Muscle layer of colon (tissue), 2 donors: ENCODE data around the gene B4GALT5.
A peak's percentile ranks its signal among the peaks of the same experiment; 100 is the strongest.

Experiments used
- H3K27ac ChIP-seq: one replicate; pipeline ENCODE4 v1.7.0; 2013; ENCODE audit warnings: low read depth, mild to moderate bottlenecking, low read length, moderate library complexity
- H3K27me3 ChIP-seq, 2 donors: one replicate each; pipeline ENCODE4 v1.7.0; 2013; ENCODE audit warnings: low read length in 2 of 2, mild to moderate bottlenecking in 2 of 2; ENCODE audit not compliant: insufficient read depth in 2 of 2, control insufficient read depth in 1 of 2
- H3K36me3 ChIP-seq: one replicate; pipeline ENCODE4 v1.7.0; 2013; ENCODE audit warnings: mild to moderate bottlenecking, low read length; ENCODE audit not compliant: insufficient read depth
- H3K4me1 ChIP-seq: one replicate; pipeline ENCODE4 v1.7.0; 2013; ENCODE audit warnings: mild to moderate bottlenecking, low read length; ENCODE audit not compliant: insufficient read depth
- H3K4me3 ChIP-seq, 2 donors: one replicate each; pipeline ENCODE4 v1.7.0; 2013; ENCODE audit warnings: low read length in 2 of 2, low read depth in 1 of 2, mild to moderate bottlenecking in 1 of 2, moderate library complexity in 1 of 2
- H3K9ac ChIP-seq: one replicate; pipeline ENCODE4 v1.7.0; 2013; ENCODE audit warnings: low read length
- H3K9me3 ChIP-seq: one replicate; pipeline ENCODE4 v1.7.0; 2013; ENCODE audit warnings: mild to moderate bottlenecking, low read length
- donor health status: abdominal sarcoma.
- donor health status: Adenocarcinoma of cecum.

The B4GALT5 gene

DNA sequence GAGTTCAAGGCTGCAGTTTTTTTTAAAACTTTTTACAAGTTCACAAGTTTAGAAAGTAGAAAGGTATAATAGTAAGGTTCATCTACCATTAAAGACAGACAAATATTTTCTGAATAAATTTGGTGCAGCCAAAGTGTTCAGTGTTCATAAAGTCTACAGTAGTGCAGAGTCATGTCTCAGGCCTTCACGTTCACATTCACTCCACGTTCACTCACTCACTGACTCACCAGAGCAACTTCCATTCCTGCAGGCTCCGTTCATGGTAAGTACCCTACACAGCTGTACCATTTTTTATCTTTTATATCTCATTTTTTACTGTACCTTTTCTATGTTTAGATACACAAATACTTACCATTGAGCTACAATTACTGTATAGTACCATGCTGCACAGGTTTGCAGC is 67.6 kb downstream of the B4GALT5 start:
- Histone ChIP-seq H3K9ac (no peak overlapping the region), H3K4me1 (peaks cover 23% of the 10 kb centered on the region), H3K4me3 (no peak overlapping the region), H3K9me3 (no peaks in the 10 kb centered on the region), H3K27ac (no peak overlapping the region), H3K36me3 (peaks cover 37% of the 10 kb centered on the region), H3K27me3 (no peaks in the 10 kb centered on the region)

DNA sequence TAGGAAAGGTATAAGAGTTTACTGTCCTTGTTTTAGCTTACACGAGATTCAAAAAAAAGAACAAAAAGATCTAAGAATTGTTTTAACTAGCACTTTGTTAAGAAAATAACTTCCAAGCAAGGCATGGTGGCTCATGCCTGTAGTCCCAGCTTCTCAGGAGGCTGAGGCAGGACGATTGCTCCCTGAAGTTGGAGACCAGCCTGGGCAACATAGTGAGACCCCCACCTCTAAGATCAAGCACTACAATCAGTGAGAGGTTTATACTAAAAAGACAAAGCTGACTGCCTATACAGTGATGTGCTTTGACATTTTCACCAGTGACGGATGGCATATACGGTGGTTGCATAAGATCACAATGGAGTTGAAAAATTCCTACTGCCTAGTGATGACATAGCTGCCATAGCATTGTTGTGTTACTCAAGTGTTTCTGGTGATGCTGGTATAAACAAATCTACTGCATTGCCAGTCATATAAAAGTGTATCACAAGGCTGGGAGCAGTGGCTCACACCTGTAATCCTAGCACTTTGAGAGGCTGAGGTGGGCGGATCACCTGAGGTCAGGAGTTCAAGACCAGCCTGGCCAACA is 68.6 kb downstream of the B4GALT5 start:
- Histone ChIP-seq H3K27ac (no peak overlapping the region), H3K4me1 (peaks cover 29% of the 10 kb centered on the region), H3K9ac (no peak overlapping the region), H3K9me3 (no peaks in the 10 kb centered on the region), H3K27me3 (no peaks in the 10 kb centered on the region), H3K4me3 (no peak overlapping the region), H3K36me3 (peaks cover 43% of the 10 kb centered on the region)

DNA sequence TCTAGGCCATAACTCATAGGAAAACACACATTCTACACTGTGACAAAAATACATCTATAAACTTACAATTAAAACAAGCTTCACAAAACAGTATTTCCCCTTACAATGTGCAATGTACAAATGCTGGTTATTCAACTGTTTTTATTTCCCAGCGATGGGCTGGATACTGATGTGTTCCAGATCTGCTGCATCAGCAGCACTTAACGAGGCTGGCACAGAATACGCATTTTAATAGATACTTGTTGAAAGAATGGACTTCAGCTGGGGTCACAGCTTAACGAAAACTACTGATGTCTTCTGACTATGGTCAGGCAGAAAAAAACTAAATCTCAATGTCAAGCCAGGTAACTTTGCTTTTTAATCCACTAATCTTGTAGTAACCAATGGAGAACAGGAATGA is 70.9 kb downstream of the B4GALT5 start:
- H3K36me3 ChIP-seq: peaks cover 48% of the 10 kb centered on the region
- peak overlapping the region; percentile 66 for H3K27ac ChIP-seq
- H3K9ac ChIP-seq: no peak overlapping the region
- H3K4me3 ChIP-seq: no peak overlapping the region
- H3K27me3 ChIP-seq: no peaks in the 10 kb centered on the region
- no peaks in the 10 kb centered on the region for H3K9me3 ChIP-seq
- H3K4me1 ChIP-seq: peaks cover 29% of the 10 kb centered on the region

DNA sequence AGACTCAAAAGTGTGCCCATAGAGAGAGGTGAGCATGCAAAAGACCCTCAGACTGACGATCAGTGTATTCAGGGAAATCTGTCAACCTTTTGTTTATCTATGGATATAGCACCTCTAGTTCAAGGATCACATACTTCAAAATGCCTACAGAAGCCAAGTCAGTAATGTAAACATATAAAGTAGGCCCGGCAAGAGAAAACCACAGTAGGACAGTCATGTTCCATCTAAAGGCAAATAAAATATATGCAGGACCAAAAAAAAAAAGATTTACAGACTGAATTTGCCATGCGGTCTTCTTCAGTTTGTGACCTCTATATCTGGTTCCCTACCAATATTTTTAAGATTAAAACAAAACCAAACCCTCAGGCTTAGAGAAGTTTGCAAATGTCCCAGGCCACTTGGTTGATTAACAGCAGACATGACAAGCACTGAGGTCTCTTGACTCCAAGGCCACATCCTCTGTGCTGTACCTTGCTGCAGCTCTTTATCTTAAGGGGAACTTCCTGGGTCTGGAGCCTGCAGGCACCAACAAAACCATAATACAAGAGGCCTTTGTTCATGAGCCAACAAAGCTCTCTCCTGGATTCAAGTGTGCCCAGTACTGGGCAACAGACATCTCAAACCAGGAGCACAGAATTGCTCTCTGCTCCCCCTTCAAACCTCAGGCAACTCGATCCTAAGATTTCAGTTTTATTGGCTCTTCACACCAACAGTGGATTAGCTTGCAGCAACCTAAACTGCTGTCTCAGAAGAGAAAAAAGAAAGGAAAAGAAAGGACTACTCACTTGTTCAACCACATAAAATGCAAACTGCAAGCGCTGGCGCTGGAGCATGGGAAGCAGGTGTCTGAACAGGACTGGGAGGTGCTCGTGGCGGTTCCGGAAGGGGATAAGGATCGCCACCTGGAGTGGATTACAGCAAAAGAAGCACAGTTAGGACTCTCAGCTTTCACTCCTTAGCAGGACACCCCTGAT is 71.7 kb downstream of the B4GALT5 start:
- peak overlapping the region; percentile 66 for H3K27ac ChIP-seq
- no peak overlapping the region for H3K4me3 ChIP-seq
- H3K9me3 ChIP-seq: no peaks in the 10 kb centered on the region
- no peaks in the 10 kb centered on the region for H3K27me3 ChIP-seq
- H3K4me1 ChIP-seq: peaks cover 31% of the 10 kb centered on the region
- H3K36me3 ChIP-seq: peaks cover 43% of the 10 kb centered on the region
- no peak overlapping the region for H3K9ac ChIP-seq

DNA sequence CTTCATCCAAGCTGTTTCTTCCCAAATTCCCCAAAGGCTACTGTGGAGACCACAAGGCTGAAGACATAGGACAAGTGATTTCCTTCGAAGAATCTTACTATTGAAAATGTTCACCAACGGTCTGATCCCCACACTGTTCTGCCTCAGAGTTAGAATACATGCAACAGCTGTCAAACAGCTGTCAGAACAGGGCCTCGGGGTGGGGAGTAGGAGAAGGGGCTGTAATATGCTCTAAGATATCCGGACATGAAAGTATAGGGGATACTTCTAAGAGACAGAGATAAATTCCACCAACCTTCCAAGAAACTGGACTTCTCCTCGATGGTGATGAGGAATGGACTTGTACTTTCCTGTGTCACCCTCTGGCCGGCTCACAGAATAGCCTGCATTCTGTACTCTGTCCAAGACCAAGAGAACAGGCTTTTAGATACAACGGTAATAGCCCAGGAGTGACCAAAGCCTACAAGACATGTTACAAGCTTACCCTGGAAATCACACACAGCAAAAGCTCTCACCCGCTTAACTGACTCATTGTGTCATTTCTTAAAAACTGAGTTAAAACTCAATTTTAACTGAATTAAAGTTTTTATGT is 76.5 kb downstream of the B4GALT5 start:
- Histone ChIP-seq H3K9me3 (no peaks in the 10 kb centered on the region), H3K27ac (peak overlapping the region; percentile 76), H3K9ac (no peak overlapping the region), H3K4me1 (peaks cover 49% of the 10 kb centered on the region), H3K27me3 (no peaks in the 10 kb centered on the region), H3K4me3 (no peak overlapping the region), H3K36me3 (peaks cover 41% of the 10 kb centered on the region)

DNA sequence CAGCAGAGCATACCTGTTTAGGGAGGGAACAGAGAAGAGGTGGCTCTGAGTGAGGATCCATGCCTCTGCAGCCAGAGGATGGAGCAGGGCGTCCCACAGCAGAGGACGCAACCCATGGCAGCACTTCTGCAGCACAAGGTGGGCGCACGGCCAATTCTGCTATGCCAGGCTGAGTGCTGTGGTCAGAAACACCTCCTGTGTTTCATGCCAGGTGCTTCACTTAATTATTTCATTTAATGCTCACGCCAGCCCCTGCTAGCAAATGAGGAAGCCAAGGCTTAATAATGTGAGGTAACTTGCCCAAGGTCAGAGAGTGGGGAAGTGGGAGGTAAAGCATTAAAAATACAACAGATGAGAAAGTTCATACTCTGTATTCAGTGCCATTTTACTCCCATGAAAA is 77.2 kb downstream of the B4GALT5 start:
- peaks cover 44% of the 10 kb centered on the region for H3K4me1 ChIP-seq
- H3K9ac ChIP-seq: no peak overlapping the region
- H3K27me3 ChIP-seq: no peaks in the 10 kb centered on the region
- no peak overlapping the region for H3K4me3 ChIP-seq
- H3K9me3 ChIP-seq: no peaks in the 10 kb centered on the region
- H3K36me3 ChIP-seq: peaks cover 35% of the 10 kb centered on the region
- peak overlapping the region; percentile 76 for H3K27ac ChIP-seq

DNA sequence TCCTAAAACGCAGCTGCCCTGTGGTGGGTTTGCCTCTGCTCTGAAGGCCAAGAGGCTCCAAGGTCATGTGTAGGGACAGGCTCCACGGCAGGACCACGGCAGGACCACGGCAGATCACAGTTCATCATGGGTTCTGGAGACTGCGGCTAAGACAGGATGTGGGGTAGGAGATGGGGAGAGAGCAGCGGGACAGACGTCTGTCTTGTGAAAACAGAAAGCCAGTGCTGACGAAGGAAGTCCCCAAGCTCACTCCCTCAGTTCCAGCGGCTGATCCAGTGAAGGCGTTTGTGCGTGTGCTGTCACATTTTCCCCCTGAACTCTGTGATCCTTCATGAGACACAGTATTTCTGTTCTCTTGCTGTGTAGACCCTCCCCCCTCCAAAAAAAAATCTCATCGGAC is 77.8 kb downstream of the B4GALT5 start:
- Histone ChIP-seq H3K36me3 (peaks cover 33% of the 10 kb centered on the region), H3K4me1 (peaks cover 44% of the 10 kb centered on the region), H3K9me3 (no peaks in the 10 kb centered on the region), H3K27ac (peak overlapping the region; percentile 76), H3K4me3 (no peak overlapping the region), H3K9ac (no peak overlapping the region), H3K27me3 (no peaks in the 10 kb centered on the region)

DNA sequence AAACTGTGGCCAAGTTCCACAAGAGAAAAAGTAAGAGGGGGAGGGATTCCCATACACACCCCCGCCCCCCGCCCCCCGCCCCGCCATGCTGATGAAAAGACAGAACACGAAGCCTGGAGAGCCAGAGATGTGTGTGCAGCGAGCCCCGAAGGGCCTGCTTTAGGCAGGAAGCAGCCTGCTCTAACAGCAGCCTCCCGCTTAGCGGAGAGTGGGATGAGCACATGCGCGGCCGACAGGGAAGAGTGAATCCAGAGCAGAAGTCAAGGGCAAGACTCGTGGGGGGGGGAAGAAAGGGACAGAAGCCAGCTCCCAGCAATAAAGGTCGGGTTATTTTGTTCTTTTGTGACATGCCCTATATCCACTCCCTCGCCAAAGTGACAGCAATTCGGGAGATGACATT is 78.5 kb downstream of the B4GALT5 start:
- Histone ChIP-seq H3K27ac (peak overlapping the region; percentile 76), H3K4me1 (peaks cover 48% of the 10 kb centered on the region), H3K27me3 (no peaks in the 10 kb centered on the region), H3K36me3 (peaks cover 29% of the 10 kb centered on the region), H3K9me3 (no peaks in the 10 kb centered on the region), H3K9ac (no peak overlapping the region), H3K4me3 (no peak overlapping the region)

DNA sequence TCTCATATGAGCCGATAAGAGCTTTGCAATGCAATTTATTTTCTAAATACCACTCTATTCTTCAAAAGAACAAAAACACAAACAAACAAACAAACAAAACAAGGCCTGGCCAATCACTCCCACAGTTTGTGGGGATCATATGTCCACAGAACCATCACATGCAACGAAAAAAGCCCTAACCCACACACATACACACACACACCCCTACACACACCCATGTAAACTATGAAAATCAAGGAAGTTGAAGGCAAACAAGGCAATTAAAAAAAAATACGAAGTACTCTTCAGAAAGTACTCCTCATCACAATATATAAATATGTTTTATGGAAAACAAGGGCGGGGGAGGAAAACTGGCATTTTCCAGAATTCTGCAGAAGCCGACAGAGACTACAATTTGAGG is 79.6 kb downstream of the B4GALT5 start:
- Histone ChIP-seq H3K9ac (no peak overlapping the region), H3K27me3 (no peaks in the 10 kb centered on the region), H3K9me3 (no peaks in the 10 kb centered on the region), H3K27ac (no peak overlapping the region), H3K4me1 (peaks cover 48% of the 10 kb centered on the region), H3K36me3 (peaks cover 18% of the 10 kb centered on the region), H3K4me3 (no peak overlapping the region)

DNA sequence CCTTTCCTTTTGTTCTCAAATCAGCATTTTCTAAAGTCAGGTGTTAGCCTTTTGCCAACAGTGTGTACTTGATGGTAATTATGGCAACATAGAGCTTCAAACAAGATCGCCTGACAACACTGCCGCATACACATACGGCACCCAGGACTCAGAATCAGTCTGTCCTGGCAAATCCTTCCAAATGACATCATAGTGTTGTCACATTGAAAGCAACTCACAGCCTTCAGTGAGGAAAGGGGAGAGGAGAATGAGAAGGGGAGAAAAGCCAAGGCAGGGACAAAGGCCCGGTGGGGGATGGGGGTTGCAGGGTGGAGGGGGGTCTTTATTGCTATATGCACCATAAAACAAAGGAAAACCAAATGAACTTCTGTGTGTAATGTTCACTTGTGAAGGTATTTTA is 80.0 kb downstream of the B4GALT5 start:
- no peak overlapping the region for H3K4me3 ChIP-seq
- no peaks in the 10 kb centered on the region for H3K27me3 ChIP-seq
- no peaks in the 10 kb centered on the region for H3K9me3 ChIP-seq
- H3K4me1 ChIP-seq: peaks cover 48% of the 10 kb centered on the region
- H3K36me3 ChIP-seq: peaks cover 18% of the 10 kb centered on the region
- H3K27ac ChIP-seq: no peak overlapping the region
- no peak overlapping the region for H3K9ac ChIP-seq

DNA sequence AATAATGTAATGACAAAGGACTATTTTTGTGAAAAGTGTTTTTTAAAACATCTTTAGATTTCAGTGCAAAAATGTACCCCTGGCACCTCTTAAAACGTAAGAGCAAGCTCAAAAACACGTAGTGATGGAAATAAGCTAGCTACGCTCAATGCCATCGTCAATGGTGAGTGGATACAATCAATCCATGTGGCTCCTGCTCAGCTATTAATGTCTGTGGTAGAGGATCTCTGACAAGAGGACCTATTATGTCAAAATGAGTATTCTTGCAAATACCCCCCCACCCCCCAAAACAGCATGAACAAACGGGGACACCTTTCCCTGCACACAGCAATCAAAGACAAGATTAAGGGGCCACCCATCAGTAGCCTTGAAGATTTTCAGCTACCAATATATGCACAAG is 80.7 kb downstream of the B4GALT5 start:
- no peak overlapping the region for H3K4me3 ChIP-seq
- no peak overlapping the region for H3K27ac ChIP-seq
- H3K27me3 ChIP-seq: no peaks in the 10 kb centered on the region
- peaks cover 48% of the 10 kb centered on the region for H3K4me1 ChIP-seq
- H3K9me3 ChIP-seq: no peaks in the 10 kb centered on the region
- H3K36me3 ChIP-seq: peaks cover 15% of the 10 kb centered on the region
- no peak overlapping the region for H3K9ac ChIP-seq
